ENCODE measurements around the gene MAGEF1.

GRCh38 chr3:184730924-184731323 is 19.1 kb upstream of the MAGEF1 start:
- TF ChIP-seq, protein P1, sequence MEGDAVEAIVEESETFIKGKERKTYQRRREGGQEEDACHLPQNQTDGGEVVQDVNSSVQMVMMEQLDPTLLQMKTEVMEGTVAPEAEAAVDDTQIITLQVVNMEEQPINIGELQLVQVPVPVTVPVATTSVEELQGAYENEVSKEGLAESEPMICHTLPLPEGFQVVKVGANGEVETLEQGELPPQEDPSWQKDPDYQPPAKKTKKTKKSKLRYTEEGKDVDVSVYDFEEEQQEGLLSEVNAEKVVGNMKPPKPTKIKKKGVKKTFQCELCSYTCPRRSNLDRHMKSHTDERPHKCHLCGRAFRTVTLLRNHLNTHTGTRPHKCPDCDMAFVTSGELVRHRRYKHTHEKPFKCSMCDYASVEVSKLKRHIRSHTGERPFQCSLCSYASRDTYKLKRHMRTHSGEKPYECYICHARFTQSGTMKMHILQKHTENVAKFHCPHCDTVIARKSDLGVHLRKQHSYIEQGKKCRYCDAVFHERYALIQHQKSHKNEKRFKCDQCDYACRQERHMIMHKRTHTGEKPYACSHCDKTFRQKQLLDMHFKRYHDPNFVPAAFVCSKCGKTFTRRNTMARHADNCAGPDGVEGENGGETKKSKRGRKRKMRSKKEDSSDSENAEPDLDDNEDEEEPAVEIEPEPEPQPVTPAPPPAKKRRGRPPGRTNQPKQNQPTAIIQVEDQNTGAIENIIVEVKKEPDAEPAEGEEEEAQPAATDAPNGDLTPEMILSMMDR (IDR thresholded peaks at IDR 0.05; ENCODE audit: low read length) = no peak
- TF ChIP-seq EZH2 (IDR thresholded peaks at IDR 0.05; ENCODE audit: borderline replicate concordance, low read length) = no peak

Data from OCI-LY1 (cell line).